Measurements from ENCODE around the gene ANTXR1.

GRCh38 chr2:69023236-69023635 is 10.3 kb downstream of the ANTXR1 start:
- TF ChIP-seq ZNF565 (CRISPR knock-in tag; conservative IDR thresholded peaks at IDR 0.05; ENCODE audit: low read depth) (no peak), ESRRG (CRISPR knock-in tag; IDR thresholded peaks at IDR 0.05) (no peak)
